HG03432 (cell line): Measurements from ENCODE around the gene USP15.

Experiments
- ATAC-seq: cut with Tn5 transposase; IDR thresholded peaks from one replicate; pipeline ENCODE4 v1.9.1; 2021; ENCODE audit warnings: mild to moderate bottlenecking, moderate library complexity; ENCODE audit not compliant: unreplicated experiment

Gene USP15

DNA sequence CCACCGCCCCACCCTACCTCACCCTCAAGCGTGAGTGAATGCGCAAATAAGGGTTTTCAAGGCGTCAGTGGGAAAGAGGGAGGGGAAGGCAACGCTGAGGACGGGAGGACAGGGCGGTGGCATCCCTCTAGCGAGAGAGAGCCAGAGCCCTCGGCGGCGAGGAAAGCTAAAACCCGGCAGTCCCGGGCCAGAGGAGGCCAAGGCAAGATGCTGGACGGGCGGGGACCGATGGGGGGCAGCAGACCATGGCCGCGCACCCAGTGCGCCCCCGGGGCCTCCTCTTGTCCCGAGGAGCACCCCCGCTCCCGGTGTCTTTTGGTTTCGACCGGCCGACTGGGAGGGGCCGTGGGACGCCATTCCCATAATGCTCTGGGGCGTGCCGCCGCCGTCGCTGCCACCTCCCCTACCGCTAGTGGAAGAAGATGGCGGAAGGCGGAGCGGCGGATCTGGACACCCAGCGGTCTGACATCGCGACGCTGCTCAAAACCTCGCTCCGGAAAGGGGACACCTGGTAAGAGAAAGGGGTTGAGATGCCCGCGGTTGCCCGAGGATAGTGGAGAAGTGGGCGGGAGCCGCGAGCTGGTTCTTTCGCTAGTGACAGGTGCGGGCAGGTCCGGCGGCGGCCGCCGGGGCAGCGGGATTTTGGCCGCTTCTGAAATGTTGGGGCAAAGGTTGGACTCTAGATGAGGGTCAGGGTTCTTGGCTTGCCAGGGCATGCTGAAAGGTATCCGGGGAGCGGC is at the start of gene USP15:
Gene USP15, plus strand, starts transcription at position 412 of the 740 bp plus-strand sequence. Its CDS starts 11 bp downstream, at position 423.
- peak; percentile 85 for ATAC-seq

DNA sequence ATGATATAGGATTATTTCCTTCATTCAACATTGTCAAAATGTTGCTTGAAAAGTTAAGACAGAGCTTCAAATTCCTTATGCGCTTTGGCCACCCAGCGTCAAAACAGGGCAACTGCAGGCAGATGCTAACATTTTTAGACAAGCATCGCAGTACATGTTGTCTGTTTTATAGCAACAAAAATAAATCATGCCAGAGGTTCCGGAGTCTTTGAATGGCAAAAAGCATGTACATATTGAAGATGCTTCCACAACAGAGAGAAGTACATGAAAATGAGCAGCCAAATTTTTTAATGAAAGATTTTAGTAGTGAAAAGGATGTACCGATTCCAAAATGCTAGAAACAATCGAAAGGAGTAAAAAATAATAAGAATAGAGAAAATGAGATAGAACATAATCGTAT is 49.8 kb upstream of the USP15 start:
- peak; percentile 87 for ATAC-seq

DNA sequence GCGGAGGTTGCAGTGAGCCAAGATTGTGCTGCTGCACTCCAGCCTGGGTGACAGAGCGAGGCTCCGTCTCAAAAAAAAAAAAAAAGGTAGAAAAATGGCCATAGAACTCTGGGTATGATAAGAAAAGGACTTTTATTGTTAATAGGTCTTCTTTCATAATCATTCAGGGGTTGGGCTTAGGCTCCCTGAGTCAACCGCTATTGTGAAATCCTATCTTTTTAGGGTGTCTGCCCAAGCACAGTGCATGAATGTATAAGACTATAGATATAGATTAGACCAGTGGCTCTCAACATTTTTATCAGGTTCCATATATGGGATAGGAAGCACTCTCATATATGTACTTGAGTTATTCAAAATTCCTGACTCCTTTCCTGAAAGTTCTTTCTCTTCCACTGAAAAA is 48.7 kb upstream of the USP15 start:
- no peak for ATAC-seq

DNA sequence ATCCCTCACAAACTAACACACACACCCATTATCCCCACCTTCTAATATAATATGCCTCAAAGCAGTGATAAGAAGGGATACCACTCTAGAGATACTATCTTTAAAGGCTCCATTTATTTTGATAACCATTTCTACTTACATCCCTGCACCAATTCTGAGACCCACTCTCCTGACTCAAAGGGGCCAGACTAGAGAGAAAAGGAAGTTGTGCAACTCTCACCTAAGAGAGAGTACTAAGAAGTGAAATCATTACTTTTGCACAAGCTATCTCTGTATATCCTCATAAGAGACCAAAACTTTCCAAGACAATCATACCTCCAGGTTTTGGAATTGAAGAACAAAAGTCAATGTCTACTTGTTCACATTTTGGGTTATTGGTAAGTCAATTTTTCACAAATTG is 45.4 kb upstream of the USP15 start:
- no peak for ATAC-seq

DNA sequence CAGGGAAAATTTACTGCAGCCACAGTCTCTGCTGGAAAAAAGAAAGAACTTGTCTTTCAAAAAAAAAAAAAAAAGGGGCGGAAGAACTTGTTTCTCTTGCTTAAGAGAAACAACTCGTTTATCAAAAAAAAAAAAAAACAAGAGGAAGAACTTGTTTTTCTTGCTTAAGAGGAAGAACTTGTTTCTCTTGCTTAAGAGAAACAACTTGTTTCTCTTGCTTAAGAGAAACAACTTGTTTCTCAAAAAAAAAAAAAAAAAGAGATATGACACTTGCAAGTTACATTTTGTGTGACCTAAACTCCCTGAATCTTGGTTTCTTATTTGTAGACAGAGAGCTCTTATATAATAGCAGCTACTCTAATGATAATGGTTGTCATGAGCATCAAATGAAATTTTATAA is 44.7 kb upstream of the USP15 start:
- ATAC-seq: no peak

DNA sequence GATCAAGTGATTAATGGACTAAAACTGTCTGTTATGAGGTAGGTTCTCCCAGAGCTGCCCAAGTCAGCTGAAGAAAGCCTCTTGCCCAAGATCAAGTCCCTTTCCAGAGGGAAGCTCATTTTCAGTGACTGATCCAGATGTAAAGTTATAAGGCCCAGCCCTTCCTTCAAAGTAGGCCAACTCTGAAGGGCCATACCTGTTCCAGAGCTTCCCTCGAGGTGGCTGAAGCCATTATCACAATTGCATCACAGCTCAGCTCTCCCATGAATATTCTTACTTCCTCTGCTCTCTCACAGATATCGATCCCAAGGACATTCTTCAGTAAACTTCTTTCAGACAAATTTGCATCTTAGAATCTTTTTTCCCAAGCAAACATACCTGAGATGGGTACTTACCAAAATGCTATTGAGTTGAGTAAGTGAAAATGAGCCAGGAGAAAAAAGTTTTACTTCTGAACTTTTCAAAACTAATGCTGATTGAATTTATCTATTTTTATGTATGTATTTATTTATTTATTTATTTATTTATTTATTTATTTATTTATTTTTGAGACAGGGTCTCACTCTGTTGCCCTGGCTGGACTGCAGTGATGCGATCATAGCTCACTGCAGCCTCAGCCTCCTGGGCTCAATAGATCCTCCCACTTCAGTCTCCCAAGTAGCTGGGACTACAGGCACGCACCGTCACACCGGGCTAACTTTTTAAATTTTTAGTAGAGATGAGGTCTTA is 42.6 kb upstream of the USP15 start:
- ATAC-seq: no peak

DNA sequence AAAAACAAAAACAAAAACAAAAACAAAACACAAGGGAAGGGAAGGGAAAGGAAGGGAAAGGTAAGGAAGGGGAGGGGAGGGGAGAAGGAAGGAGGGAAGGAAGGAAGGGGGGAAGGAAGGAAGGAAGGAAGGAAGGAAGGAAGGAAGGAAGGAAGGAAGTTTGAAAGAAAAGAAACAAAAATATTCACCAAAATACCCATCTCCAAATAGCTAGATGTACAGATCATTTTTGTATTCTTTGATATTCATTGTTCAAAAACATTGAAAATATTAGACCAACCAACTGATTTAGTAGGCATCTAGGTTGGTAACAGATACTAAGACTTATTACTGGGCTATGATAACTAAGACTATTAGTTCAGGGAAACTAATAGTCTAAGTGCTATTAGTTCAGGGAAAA is 39.1 kb upstream of the USP15 start:
- no peak for ATAC-seq

DNA sequence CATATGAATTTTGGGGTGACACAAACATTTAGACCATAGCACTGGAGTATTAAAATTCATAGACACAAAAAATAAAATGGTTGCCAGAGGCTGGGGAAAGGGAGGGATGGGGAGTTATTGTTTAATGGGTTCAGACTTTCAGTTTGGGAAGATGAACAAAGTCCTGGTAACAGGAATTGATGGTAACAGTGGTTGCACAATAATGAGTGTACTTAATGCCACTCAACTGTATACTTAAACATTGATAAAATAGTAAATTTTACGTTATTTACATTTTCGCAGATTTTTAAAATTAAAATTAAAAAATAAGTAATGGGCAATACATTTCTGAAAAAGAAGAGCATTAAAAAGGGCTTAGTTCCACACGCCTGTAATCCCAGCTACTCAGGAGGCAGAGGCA is 35.6 kb upstream of the USP15 start:
- no peak for ATAC-seq

DNA sequence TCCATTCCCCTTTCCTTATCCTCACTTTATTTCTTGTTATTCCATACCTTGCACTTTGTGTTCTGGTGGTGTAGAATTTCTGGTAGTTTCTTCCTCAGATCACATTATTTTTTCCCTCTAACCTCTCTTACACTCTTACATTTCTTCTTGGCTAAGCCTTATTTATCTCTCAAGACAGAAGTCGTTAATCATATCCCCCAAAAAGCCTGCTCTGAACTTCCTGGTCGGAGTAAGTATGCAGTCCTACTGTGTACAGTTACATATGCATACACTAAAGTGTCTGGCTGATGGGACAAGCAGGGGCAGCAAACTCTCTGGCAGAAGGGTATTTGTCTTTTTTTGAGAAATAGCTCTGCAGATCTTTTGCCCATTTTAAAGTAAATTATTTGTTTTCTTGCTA is 33.1 kb upstream of the USP15 start:
- ATAC-seq: no peak

DNA sequence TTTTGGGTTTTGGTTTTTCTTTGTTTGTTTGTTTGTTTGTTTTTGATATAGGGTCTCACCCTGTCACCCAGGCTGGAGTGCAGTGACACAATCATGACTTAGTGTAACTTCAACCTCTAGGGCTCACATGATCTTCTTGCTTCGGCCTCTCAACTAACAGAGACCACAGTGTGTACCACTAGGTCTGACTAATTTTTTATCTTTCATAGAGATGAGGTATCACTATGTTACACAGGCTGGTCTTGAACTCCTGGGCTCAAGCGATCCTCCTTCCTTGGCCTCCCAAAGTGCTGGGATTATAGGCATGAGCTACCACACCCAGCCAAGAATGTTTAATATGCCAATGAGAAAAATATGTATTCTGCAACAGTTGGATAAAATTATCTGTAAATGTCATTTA is 29.6 kb upstream of the USP15 start:
- no peak for ATAC-seq

DNA sequence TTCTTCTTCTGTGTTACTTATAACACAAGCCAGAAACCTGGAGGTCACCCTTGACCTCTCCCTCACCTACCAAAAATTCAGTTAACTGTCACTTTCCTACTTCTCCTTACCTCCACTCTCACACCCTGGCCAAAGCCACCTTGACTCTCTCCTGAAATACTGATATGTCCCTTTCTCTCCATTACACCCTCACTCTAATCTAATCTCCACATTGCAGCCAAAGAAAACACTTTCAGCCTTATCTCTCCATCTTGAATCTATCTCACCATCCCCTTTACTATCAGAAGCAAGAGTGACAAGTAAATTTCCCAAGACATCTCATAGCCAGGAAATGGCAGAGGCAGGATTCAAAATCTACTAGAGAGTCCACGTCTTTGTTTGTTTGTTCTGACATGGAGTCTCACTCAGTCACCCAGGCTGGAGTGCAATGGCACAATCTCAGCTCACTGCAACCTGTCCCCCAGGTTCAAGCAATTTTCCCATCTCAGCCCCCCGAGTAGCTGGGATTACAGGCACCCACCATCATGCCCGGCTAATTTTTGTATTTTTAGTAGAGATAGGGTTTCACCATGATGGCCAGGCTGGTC is 28.0 kb upstream of the USP15 start:
- ATAC-seq: no peak

DNA sequence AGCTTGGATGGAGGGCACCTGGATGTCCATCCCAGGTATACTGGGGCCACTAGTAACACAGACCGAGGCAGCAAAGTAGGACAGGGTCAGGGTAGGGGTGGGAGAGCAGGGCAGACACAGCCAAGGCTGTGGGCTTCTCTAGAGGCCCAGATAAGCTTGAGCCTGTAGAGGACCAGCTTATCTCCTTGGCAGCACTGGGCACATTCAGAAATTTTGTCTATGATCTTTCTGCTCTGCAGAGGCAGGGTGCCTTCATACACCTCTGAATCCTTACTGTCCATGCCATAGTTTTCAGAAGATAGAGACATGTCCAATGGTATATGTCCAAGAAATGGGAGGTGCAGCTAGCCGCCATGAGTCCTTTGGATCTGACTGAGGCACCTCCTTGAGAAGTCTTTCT is 26.4 kb upstream of the USP15 start:
- no peak for ATAC-seq

DNA sequence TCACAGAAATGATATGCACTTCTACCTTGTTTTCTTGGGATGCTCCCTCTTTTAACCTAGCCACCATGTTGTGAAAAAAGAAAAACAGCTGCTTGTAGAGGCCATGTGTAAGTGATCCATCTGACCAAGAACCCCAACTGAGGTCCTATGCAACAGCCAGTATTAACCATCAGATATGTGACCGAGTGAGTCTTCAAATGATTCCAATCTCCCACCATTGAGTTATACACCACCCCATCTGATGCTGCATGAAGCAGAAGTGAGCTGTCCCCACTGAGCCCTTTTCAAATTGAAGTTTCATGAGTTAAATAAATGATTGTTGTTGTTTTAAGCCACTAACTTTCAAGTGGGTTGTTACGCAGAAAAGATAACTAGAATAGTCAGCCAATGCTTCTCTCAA is 20.6 kb upstream of the USP15 start:
- ATAC-seq: no peak

DNA sequence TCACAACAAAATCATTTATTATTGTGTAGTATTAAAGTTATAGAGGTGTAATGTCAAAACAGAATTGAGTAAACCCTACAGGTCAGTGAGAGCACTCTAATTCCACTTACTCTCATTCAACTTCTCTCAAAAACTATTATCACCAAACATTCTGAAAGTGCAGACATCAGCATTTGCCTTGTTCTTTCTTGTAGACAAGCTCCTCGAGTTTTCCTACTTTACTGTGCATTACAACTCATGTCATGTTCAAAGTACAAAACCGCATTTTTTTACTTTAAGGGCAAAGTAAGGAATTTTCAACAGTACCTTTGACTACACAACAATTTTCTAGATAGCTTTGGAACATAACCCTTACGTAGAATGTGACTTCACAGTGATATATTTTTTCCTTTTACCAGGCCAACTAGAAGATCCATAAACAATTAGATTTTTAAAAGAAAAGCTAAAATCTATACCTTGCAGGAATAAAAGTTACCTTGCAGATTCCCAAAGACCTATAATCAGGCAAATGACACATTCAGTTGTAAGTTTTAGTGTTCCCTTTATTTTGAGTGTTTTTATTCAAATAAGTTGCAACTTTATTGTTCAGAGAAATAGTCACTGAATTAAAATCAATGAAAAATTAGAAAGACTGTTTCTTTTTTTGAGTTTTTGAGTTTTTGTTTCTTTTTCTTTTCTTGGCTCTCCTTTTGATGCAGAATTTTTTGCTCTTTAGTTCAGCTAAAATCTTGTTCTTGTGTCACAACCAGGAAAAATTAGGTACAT is 12.7 kb upstream of the USP15 start:
- no peak for ATAC-seq

DNA sequence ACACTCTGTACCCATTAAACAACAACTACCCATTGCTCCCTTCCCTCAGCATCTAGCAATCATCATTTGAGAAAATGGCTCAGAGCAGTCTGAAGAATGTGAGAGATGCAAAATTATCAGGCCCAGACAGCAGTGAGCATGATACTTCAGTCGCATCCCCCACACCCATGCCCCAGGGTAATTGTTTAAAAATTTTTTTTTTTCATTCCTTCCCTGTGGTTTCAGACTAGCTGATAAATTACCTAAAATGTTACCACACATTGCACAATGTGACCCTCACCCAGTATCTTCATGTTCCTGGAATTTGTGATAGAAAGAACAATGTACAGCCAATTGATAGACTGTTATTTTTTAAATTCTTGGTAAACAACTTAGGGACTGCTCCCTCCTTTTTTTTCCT is 11.3 kb upstream of the USP15 start:
- no peak for ATAC-seq

DNA sequence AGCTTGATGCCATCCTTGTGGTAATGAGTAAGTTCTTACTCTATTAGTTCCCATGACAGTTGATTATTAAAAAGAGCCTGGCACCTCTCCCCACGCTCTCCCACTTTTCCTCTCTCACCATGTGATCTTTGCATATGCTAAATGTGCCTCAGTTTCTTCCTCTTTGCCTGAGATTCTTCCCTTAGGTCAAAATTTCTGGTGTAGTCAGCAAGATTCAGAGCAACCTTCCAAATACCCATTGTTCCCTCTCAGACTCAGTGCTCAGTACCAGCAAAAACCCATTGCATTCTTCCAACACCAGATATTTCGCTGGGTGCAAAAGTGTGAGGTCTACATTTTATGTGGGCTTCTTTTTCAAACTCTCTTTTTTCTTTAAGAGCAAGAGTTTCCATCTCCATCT is 10.8 kb upstream of the USP15 start:
- no peak for ATAC-seq

DNA sequence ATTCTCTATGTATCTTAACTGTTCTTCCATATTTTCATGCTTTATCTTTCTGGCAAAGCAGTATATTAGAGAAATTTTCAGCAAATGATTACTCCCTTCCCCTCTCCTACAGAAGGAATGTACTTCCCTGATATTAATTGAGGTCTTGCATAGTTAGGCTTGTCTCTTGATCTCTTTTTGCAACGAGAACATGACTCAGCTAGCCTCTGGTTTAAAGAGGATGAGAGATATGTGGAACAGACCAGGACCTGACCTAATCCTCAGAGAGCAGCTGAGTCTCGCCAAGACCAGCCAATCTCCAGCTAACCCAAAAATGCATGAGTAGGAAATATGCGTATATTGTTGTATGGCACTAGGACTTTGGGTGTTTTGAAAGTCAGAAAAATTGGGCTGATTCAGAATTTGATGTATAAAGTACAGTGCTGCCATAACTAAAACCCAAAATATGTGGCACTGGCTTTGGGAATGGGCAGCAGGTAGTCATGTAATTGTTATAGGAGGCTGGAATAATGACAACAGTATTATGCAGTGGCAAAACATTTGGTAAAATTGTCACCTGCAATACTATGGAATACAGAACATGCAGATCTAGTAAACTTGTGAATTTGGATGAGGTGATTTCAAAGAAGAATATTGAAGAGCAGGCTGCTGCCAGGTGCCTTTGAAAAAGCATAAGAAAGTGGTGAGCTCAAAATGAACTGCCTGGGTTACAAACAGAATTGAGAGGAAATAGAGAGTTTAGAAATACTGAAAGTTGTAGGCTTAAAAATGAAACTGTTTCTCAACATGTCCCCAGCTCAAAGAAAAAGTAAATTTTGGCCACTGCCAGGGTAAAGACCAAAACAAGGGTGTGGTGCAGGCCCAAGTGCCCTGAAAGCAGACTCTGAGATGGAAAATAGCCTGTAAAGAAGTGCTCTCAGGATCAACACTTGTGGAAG is 9.3 kb upstream of the USP15 start:
- peak; percentile 95 for ATAC-seq

DNA sequence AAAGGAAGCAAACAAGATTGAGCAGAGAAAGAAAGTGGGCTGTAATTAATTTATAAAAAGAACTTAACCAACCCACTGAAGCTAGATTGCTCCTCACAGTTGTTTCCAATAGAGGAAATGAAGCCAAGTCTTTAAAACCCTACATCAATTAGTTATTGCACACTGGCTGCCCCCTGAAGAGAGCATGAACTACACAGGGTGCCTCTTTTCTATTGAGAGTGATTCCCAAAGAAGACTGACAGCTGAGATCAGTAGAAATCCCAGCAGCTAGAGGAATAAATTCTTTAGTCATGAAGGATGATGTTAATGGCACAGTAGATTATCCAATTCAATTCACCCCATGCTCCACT is 8.6 kb upstream of the USP15 start:
- ATAC-seq: peak; percentile 35

DNA sequence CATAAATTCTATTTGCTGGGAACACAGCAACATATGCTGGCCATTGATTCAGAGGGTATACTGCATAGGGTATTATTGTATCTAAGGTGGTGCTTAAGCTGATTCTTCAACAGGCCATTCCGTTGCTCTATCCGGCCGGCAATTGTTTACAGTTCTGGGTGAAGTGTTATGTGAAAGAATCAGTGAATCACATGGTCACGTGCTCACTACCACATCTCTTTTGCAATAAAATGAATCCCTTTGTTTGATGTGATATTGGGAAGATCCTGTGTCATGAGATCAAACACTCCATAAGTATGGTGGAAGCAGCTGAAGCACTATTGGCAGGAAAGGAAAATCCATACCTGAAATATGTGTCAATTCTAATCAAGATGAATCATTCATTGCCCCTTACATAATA is 7.6 kb upstream of the USP15 start:
- no peak for ATAC-seq

DNA sequence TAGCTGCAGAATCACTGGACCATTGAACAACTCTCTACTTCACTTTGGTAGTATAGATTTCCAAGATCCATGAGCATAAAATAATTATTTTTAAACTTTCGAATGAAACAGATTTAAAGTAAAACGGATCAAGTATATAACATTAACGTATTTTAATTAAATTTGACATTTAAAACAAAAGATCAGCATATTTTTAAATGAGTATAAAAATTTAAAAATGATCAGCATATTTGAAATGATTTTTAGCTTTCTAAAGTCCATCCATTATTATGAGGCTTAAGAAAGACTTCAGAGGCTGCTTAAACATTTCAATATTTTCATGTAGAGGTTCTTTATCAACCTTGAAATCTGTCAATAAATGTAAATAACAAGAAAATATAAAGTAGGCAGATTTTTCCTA is 5.2 kb upstream of the USP15 start:
- ATAC-seq: no peak
